22Rv1 (cell line): ENCODE data around the gene GYS1.

ENCODE experiments used
- ZFX ChIP-seq: fragments of 450-650 bp; IDR thresholded peaks from 2 replicates; pipeline ENCODE4 v1.6.1; 2017; ENCODE audit warnings: antibody characterized with exemption, borderline replicate concordance
- TF ChIP-seq, protein P1 (sequence below): fragments of 450-650 bp; IDR thresholded peaks from 2 replicates; pipeline ENCODE4 v1.5.1; 2017; ENCODE audit warnings: mild to moderate bottlenecking

DNA sequence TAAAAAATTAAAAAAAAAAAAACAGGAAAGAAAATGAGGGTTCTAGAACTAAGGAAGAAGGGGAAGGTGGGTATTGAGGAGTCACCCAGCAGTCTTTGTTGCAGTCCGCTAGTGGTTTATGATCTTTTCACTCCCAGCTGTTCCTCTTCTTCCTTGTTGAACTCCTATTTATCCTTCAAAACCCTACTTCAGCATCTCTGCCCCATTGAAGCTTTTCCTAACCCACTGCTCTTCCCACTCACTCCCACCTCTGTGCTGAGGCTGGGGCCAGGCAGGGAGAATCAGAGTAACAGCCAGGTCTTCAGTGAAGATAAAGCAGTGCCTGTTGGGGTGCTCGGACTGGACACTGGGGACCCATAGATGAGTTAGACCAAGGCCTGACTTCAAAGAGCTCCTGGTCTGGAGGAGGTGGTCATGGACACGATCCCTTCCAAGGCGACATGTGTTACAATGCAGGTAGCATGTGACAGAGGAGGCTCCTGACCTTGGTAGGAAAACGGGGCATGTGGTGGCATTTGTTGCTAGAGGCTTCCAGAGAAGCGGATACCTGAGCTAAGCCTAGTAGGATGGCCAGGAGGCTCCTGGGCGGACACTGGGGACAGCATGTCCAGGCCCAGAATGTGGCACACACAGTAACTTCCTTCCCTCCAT, 12.0 kb upstream of the GYS1 start:
- TF ChIP-seq, protein P1, sequence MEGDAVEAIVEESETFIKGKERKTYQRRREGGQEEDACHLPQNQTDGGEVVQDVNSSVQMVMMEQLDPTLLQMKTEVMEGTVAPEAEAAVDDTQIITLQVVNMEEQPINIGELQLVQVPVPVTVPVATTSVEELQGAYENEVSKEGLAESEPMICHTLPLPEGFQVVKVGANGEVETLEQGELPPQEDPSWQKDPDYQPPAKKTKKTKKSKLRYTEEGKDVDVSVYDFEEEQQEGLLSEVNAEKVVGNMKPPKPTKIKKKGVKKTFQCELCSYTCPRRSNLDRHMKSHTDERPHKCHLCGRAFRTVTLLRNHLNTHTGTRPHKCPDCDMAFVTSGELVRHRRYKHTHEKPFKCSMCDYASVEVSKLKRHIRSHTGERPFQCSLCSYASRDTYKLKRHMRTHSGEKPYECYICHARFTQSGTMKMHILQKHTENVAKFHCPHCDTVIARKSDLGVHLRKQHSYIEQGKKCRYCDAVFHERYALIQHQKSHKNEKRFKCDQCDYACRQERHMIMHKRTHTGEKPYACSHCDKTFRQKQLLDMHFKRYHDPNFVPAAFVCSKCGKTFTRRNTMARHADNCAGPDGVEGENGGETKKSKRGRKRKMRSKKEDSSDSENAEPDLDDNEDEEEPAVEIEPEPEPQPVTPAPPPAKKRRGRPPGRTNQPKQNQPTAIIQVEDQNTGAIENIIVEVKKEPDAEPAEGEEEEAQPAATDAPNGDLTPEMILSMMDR: no peak
- no peak for TF ChIP-seq ZFX
